GM19099 (cell line): Measurements from ENCODE around the gene KCNC4.

ENCODE experiments used
- POLR2A ChIP-seq: IDR thresholded peaks from 3 replicates; pipeline ENCODE4 v1.6.1; 2011; ENCODE audit warnings: low read depth; ENCODE audit not compliant: insufficient read length; ENCODE audit errors: extremely low read depth

KCNC4 gene

GRCh38 chr1:110184446-110184845 is 25.7 kb upstream of the KCNC4 start:
- no peak for TF ChIP-seq POLR2A

- TF ChIP-seq POLR2A, result no peak
Observed at GRCh38 chr1:110185181-110185580, 24.9 kb upstream of the KCNC4 start.

- no peak for TF ChIP-seq POLR2A
Observed at GRCh38 chr1:110186558-110186957, 23.6 kb upstream of the KCNC4 start.

- no peak for TF ChIP-seq POLR2A
Observed at GRCh38 chr1:110187139-110187890, 22.8 kb upstream of the KCNC4 start.

- no peak for TF ChIP-seq POLR2A
Observed at GRCh38 chr1:110188035-110188618, 22.0 kb upstream of the KCNC4 start.

- no peak for TF ChIP-seq POLR2A
Observed at GRCh38 chr1:110189181-110189580, 20.9 kb upstream of the KCNC4 start.

GRCh38 chr1:110190282-110190929 is 19.7 kb upstream of the KCNC4 start:
- no peak for TF ChIP-seq POLR2A

GRCh38 chr1:110192541-110192940 is 17.6 kb upstream of the KCNC4 start:
- TF ChIP-seq POLR2A, result no peak

GRCh38 chr1:110195196-110195595 is 14.9 kb upstream of the KCNC4 start:
- TF ChIP-seq POLR2A, result no peak

GRCh38 chr1:110196917-110197765 is 13.0 kb upstream of the KCNC4 start:
- no peak for TF ChIP-seq POLR2A

- no peak for TF ChIP-seq POLR2A
Observed at GRCh38 chr1:110197905-110198629, 12.0 kb upstream of the KCNC4 start.

GRCh38 chr1:110198746-110199145 is 11.4 kb upstream of the KCNC4 start:
- TF ChIP-seq POLR2A, result no peak

GRCh38 chr1:110200190-110200589 is 9.9 kb upstream of the KCNC4 start:
- TF ChIP-seq POLR2A, result no peak

GRCh38 chr1:110200666-110201065 is 9.4 kb upstream of the KCNC4 start:
- no peak for TF ChIP-seq POLR2A
